ENCODE results near the gene STK32A.

Gene STK32A

DNA sequence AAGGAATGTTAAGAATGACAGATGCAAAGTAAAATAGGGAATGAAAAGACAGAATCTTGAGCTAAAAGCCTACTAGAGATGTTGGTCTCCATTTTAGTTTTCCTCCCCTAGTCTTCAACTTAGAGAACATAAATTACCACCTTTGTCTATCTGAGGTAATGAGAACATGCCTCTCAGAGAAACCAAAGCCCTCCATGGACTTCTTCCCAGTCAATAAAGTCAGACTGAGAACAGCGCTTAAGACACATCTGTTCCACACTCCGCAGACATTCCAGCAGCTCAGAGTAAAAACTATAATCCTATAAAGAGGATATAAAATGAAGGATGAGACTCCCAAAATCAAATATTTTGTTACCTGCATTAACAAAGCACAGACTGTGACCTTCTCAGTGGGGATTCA, 195.8 kb downstream of the STK32A start:
- DNase-seq, result no peak

DNA sequence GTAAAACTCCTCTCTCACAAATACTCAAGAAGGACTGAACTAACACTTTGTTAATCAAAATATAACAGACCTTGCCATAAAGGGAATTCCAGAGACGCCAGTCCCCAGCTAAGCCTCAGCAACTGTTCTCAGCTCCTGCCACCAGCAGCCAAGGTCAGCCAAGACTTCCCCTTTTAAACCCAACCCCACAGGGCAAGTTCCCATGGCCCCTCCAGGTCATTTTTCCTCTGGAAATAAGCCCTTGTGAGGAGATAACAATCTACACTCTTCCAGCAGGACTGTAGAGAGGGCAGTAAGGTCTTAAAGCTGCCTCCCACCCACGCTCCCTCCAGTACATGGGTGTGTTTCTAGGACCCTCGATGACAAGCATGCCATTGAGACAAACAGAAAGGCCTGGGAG, 196.8 kb downstream of the STK32A start:
- DNase-seq, result no peak

DNA sequence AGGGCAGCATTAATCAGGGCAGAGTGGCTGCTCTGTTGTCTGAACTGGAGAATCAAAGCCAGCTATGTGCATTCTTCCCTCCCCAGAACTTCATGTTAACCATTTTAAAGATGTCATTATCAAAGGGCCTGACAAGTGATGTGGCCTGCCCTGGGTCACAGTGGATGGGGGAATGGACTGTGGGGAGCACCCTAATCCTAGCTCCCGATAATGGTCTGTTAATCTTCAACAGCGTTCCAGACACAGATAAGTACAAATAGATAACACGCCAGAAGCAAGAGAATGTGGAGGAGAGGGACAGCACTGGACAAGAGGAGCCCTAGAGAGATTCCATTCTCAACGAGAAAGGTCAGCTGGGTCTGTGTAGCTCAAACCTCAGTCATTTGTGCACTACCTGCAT, 197.5 kb downstream of the STK32A start:
- DNase-seq, result no peak

GRCh38 chr5:147434049-147434448, 199.2 kb downstream of the STK32A start:
- DNase-seq, result no peak

DNA sequence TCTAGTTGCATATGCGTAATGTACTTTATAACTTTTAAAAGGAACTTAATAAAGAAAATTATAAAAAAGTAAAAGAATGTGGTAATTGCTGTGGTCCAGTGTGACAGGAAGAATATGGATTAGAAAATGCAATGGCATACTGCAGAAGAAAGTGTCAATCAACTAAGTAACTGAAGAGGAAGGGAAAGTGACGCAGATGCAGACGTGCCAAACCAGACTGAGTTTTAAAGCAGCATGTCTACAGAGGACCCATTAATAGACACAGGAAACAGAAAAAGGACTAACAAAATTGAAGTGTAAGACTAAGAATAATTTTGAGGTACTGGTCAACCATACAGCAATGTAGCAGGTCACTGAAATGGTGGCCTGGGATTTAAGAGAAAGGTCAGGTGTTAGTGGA, 201.8 kb downstream of the STK32A start:
- DNase-seq, result no peak

DNA sequence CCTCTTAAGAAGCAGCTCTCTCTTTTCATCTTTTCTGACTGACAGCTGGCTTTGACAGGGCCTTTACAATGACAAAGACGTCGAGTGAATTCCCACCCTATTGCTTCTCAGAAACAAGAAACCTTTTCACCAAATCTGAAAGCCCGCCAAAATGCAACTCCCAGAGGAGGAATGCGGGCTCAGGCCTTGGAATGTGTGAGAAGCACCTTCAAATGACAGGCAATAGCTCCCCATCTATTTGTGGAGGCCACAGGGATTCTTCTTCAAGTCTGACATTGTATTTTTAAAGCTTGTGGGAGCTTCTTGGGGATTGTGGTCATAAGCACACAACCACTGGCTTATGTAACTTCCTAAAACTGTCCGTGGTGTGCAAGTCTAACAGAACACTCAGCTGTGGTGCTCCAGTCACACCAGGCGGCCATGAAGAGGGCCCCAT, 202.4 kb downstream of the STK32A start:
- DNase-seq, result no peak
